Middle frontal gyrus (tissue), 1 donor: ENCODE results near the gene PLEKHB2.
"Not testable (repeated sequence)": the region's sequence is repeated elsewhere in the genome, so short reads cannot be mapped to it uniquely, and the experiment has no call there.

Source experiments
- DNase-seq: peaks from one replicate; pipeline ENCODE4 v3.0.0-alpha.2; 2015; ENCODE audit warnings: low spot score; ENCODE audit errors: extremely low spot score

The PLEKHB2 gene

GRCh38 chr2:131142849-131143248 is 37.7 kb downstream of the PLEKHB2 start:
- DNase-seq = no peak

- no peak for DNase-seq
Measured at GRCh38 chr2:131143803-131144202, 38.7 kb downstream of the PLEKHB2 start.

- no peak for DNase-seq
Measured at GRCh38 chr2:131145040-131145439, 39.9 kb downstream of the PLEKHB2 start.

- DNase-seq = no peak
Measured at GRCh38 chr2:131146231-131146630, 41.1 kb downstream of the PLEKHB2 start.

GRCh38 chr2:131146749-131147148 is 41.6 kb downstream of the PLEKHB2 start:
- no peak for DNase-seq

- no peak for DNase-seq
Measured at GRCh38 chr2:131148426-131148825, 43.3 kb downstream of the PLEKHB2 start.

- DNase-seq = not testable (repeated sequence)
Measured at GRCh38 chr2:131150109-131150508, 45.0 kb downstream of the PLEKHB2 start.

GRCh38 chr2:131151398-131151797 is 46.3 kb downstream of the PLEKHB2 start:
- no peak for DNase-seq

GRCh38 chr2:131152074-131152473 is 46.9 kb downstream of the PLEKHB2 start:
- no peak for DNase-seq

- DNase-seq = no peak
Measured at GRCh38 chr2:131153529-131153928, 48.4 kb downstream of the PLEKHB2 start.

- peak; percentile 46 for DNase-seq
Measured at GRCh38 chr2:131154071-131154531, 49.0 kb downstream of the PLEKHB2 start.

- no peak for DNase-seq
Measured at GRCh38 chr2:131154647-131155046, 49.5 kb downstream of the PLEKHB2 start.

- DNase-seq = no peak
Measured at GRCh38 chr2:131155208-131155855, 50.2 kb downstream of the PLEKHB2 start.

GRCh38 chr2:131156452-131157149 is 51.5 kb downstream of the PLEKHB2 start:
- no peak for DNase-seq

- not testable (repeated sequence) for DNase-seq
Measured at GRCh38 chr2:131165562-131165961, 60.4 kb downstream of the PLEKHB2 start.

- DNase-seq = no peak
Measured at GRCh38 chr2:131168538-131168937, 63.4 kb downstream of the PLEKHB2 start.

GRCh38 chr2:131178050-131178449 is 72.9 kb downstream of the PLEKHB2 start:
- not testable (repeated sequence) for DNase-seq

- DNase-seq = not testable (repeated sequence)
Measured at GRCh38 chr2:131178721-131179418, 73.7 kb downstream of the PLEKHB2 start.

- not testable (repeated sequence) for DNase-seq
Measured at GRCh38 chr2:131181451-131181850, 76.3 kb downstream of the PLEKHB2 start.

- DNase-seq = not testable (repeated sequence)
Measured at GRCh38 chr2:131193421-131193820, 88.3 kb downstream of the PLEKHB2 start.

- not testable (repeated sequence) for DNase-seq
Measured at GRCh38 chr2:131196186-131196585, 91.0 kb downstream of the PLEKHB2 start.
